GM11168 (cell line): ENCODE measurements around the gene BEAN1.
"Not testable (repeated sequence)": the region's sequence is repeated elsewhere in the genome, so short reads cannot be mapped to it uniquely, and the experiment has no call there.

Source experiments
- in situ Hi-C: fragments of 300-500 bp; cut with MboI; formaldehyde crosslinking; loops from one replicate; pipeline ENCODE4 v1.12.0; 2022; ENCODE audit warnings: low sequenced_read_pairs; ENCODE audit not compliant: unreplicated experiment

BEAN1 gene

DNA sequence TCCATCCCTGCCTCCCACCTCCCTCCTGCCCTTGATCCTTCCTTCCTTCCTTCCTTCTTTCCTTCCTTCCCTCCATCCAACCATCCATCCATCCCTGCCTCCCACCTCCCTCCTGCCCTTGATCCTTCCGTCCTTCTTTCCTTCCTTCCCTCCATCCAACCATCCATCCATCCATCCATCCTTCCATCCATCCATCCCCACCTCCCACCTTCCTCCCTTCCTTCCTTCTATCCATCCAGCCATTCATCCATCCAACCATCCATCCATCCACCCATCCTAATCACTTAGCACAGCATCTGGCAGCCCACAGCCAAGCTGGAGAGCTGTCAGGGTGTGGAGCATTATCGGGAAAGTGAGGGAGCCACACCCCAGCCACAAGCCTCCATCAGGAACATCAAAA is 68.3 kb downstream of the BEAN1 start:
- in situ Hi-C loops, result no loop called here

GRCh38 chr16:66496226-66496625 is 69.1 kb downstream of the BEAN1 start:
- in situ Hi-C loops, result not testable (repeated sequence)

DNA sequence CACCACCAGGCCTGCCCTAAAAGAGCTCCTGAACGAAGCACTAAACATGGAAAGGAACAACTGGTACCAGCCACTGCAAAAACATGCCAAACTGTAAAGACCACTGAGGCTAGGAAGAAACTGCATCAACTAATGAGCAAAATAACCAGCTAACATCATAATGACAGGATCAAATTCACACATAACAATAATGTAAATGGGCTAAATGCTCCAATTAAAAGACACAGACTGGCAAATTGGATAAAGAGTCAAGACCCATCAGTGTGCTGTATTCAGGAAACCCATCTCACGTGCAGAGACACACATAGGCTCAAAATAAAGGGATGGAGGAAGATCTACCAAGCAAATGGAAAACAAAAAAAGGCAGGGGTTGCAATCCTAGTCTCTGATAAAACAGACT is 70.8 kb downstream of the BEAN1 start:
- in situ Hi-C loops, result not testable (repeated sequence)

- in situ Hi-C loops, result not testable (repeated sequence)
These were observed 74.5 kb downstream of the BEAN1 start for GRCh38 chr16:66501563-66501962.

GRCh38 chr16:66502020-66502913 is 75.2 kb downstream of the BEAN1 start:
- in situ Hi-C loops, result no loop called here

DNA sequence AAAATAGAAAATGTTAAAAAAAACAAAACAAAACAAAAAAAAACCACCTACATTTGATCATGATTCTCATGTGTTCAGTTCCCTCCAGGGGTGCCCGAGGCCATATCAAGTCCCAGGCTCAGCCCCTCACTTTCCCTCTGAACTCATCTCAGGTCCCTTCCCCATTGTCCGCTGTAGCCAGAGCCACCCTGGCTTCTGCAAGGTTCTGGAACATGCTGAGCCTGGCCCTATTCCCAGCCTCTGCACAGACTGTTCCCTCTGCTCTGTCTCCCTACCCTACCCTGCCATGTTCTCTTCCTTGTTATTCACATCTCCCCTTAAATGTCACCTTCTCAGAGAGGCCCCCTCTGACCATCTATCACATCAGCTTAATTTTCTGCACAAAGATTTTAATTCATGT is 75.9 kb downstream of the BEAN1 start:
- in situ Hi-C loops, result no loop called here

- in situ Hi-C loops, result no loop called here
These were observed 76.5 kb downstream of the BEAN1 start for GRCh38 chr16:66503612-66504011.

- in situ Hi-C loops, result no loop called here
These were observed 80.7 kb downstream of the BEAN1 start for GRCh38 chr16:66507731-66508239.

GRCh38 chr16:66508248-66508913 is 81.3 kb downstream of the BEAN1 start:
- in situ Hi-C loops, result no loop called here

- in situ Hi-C loops, result no loop called here
These were observed 81.9 kb downstream of the BEAN1 start for GRCh38 chr16:66508914-66509496.

- in situ Hi-C loops, result no loop called here
These were observed 82.5 kb downstream of the BEAN1 start for GRCh38 chr16:66509576-66509975.

- in situ Hi-C loops, result no loop called here
These were observed 83.2 kb downstream of the BEAN1 start for GRCh38 chr16:66510298-66510697.

DNA sequence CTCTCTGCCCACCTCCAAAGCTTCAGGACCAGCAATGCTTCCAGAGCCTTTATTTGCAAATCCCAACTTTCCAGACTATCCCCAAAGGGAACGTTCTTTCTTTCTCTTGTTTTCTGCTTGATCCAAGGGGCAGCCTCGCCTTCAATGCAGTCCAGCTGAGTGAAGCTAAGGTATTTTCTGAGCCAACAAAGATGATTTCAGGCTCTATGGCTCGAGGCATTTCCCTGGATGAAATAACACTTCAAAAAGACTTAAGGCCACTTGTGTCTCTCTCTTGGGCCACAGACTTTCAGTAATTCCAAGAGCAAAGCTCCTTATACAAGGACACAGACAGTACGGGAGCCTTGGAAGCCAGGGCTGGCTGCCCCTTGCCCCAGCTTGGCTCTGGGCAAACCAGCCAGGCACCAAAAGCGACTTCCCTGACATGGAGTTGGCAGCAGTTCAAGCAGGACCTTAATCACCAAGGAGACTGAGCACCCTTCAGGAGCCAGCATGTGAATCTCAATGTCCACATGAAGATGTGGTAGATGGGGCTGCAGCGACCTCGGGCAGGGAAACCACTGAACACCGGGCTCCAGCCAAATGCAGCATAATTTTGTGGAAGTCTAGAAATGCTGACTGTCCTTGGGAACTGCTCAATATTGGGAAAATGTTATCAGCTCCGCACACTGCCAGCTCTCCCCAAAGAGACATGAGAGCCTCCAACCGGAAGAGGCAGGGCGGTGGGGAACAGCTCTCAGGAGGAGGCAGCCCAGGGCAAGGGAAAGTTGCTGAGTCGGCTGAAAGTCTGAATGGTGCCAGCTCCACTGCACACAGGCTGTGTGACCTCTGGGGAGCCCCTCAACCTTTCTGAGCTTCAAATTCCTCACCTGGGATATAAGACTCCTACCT is 83.9 kb downstream of the BEAN1 start:
- in situ Hi-C loops, result no loop called here

DNA sequence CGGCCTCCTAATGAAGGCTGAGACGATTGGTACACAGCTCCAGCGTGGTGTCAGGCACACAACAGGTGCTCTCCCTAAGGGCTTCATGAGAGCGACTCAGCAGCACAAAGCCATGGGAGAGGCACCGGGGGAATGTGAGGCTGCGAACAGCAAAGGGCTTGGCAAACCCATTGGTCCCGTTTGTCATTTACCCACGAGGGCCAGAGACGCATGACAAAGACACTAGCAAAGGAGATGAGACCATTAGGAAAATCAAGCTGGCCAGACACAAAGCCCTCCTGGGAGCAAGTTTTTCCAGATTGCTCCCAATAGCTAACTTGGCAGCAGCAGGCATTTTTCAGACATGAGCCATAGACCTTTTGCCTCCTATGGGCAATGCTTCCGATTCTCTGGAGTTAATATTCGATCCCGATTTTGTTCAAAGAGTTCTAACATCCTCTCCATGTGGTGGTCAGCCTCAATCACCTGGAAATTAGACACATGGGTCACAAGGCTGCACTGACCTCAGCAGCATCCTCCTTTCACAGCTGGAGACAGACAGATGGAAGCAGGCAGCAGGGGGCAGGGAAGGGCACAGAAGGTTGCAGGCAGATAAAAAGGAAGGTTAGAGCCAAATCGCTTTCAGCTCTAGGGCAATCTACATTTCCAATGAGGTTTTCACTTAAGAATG is 84.6 kb downstream of the BEAN1 start:
- in situ Hi-C loops, result no loop called here

DNA sequence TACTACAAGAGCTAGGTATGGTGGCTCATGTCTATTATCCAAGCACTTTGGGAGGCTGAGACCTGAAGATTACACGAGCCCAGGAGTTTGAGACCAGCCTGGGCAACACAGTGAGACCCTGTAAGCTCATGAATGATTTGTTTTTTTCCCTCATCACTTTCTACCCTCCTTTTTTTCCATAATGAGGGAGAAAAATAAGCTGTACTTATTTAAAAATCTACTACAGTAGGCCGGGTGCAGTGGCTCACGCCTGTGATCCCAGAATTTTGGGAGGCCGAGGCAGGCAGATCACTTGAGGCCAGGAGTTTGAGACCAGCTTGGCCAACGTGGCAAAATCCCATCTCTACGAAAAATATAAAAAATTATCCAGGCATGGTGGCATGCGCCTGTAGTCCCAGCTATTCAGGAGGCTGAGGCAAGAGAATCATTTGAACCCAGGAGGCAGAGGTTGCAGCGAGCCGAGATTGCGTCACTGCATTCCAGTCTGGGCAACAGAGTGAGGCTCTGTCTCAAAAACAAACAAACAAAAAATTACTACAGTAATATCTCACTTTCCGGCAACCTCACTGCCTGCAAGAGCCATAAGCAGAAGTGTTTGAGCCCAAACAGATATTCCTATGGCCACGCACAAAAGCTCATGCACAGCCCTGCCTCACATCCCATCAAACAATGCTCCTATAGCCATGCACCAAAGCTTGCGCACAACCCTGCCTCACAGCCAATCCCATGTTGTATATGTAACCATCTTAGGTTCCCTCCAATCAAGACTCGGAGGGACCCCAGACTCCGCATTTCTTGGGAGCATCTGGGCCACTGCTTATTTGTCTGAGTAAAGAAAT is 85.4 kb downstream of the BEAN1 start:
- in situ Hi-C loops, result no loop called here

GRCh38 chr16:66513111-66513723 is 86.1 kb downstream of the BEAN1 start:
- in situ Hi-C loops, result no loop called here

GRCh38 chr16:66514391-66514790 is 87.3 kb downstream of the BEAN1 start:
- in situ Hi-C loops, result not testable (repeated sequence)

- in situ Hi-C loops, result not testable (repeated sequence)
These were observed 88.0 kb downstream of the BEAN1 start for GRCh38 chr16:66514980-66515595.
